GM23338 (cell line): ENCODE results near the gene RNU7-1. TPM values are rescaled to one million over a fixed set of nuclear protein-coding genes. Genes with fewer than 3 reads are reported as not detected.
A peak's percentile ranks its signal among the peaks of the same experiment; 100 is the strongest.

Experiments used
- ATAC-seq: fragments of 200-7000 bp; cut with Tn5 transposase; 3 replicates; pipeline ENCODE4 v1.9.1; 2020
- DNase-seq: peaks from one replicate; pipeline ENCODE4 v3.0.0-alpha.2; 2015; ENCODE audit warnings: low spot score
- H2AFZ ChIP-seq: fragments of 200-600 bp; sonication (generic); 2 replicates; pipeline ENCODE4 v1.8.0; 2016; ENCODE audit warnings: antibody characterized with exemption, mild to moderate bottlenecking, moderate library complexity
- H3F3A ChIP-seq: fragments of 200-600 bp; sonication (generic); replicated peaks from 2 replicates; pipeline ENCODE4 v1.8.0; 2017; ENCODE audit warnings: antibody characterized with exemption, mixed run types, low read depth
- H3K27ac ChIP-seq: fragments of 200-600 bp; sonication (generic); 2 replicates; pipeline ENCODE4 v1.6.1; 2016; ENCODE audit warnings: low read depth
- H3K27me3 ChIP-seq: fragments of 200-600 bp; sonication (generic); 2 replicates; pipeline ENCODE4 v1.8.0; 2016; ENCODE audit warnings: mild to moderate bottlenecking, mixed run types, moderate library complexity; ENCODE audit not compliant: insufficient read depth
- H3K36me3 ChIP-seq: fragments of 200-600 bp; sonication (generic); 2 replicates; pipeline ENCODE4 v1.8.0; 2016; ENCODE audit warnings: mild to moderate bottlenecking; ENCODE audit not compliant: insufficient read depth
- H3K4me1 ChIP-seq: fragments of 200-600 bp; sonication (generic); 2 replicates; pipeline ENCODE4 v1.8.0; 2016; ENCODE audit warnings: mild to moderate bottlenecking, moderate library complexity; ENCODE audit not compliant: insufficient read depth
- H3K4me2 ChIP-seq: fragments of 200-600 bp; sonication (generic); 2 replicates; pipeline ENCODE4 v1.7.1; 2017; ENCODE audit warnings: mixed run types
- H3K4me3 ChIP-seq: fragments of 200-600 bp; sonication (generic); 2 replicates; pipeline ENCODE4 v1.6.1; 2016; ENCODE audit warnings: mixed run types
- H3K79me2 ChIP-seq: fragments of 200-600 bp; sonication (generic); replicated peaks from 2 replicates; pipeline ENCODE4 v1.8.0; 2017; ENCODE audit warnings: mild to moderate bottlenecking; ENCODE audit not compliant: insufficient read depth
- H3K9me2 ChIP-seq: fragments of 200-600 bp; sonication (generic); 2 replicates; pipeline ENCODE4 v1.8.0; 2017; ENCODE audit not compliant: insufficient read depth
- H4K20me1 ChIP-seq: fragments of 200-600 bp; sonication (generic); replicated peaks from 2 replicates; pipeline ENCODE4 v1.8.0; 2017; ENCODE audit warnings: mild to moderate bottlenecking; ENCODE audit not compliant: insufficient read depth
- H3K27ac Mint-ChIP-seq: 2 replicates; pipeline ENCODE4 v1.8.0; 2020; ENCODE audit warnings: inconsistent platforms, mild to moderate bottlenecking, moderate library complexity, mixed read lengths
- H3K27me3 Mint-ChIP-seq: 3 replicates; pipeline ENCODE4 v1.8.0; 2022; ENCODE audit warnings: low read depth, mild to moderate bottlenecking, moderate library complexity, mixed read lengths, inconsistent platforms; ENCODE audit not compliant: insufficient read depth, poor library complexity
- H3K36me3 Mint-ChIP-seq: 3 replicates; pipeline ENCODE4 v1.8.0; 2021; ENCODE audit warnings: low read depth, mild to moderate bottlenecking, inconsistent platforms, moderate library complexity, mixed read lengths
- H3K4me1 Mint-ChIP-seq: 3 replicates; pipeline ENCODE4 v1.8.0; 2020; ENCODE audit warnings: mild to moderate bottlenecking, inconsistent platforms, mixed read lengths
- H3K4me3 Mint-ChIP-seq: 3 replicates; pipeline ENCODE4 v1.8.0; 2021; ENCODE audit warnings: moderate library complexity, mild to moderate bottlenecking, inconsistent platforms, mixed read lengths
- H3K9me3 Mint-ChIP-seq: 3 replicates; pipeline ENCODE4 v1.8.0; 2020; ENCODE audit warnings: moderate library complexity, mild to moderate bottlenecking, inconsistent platforms, mixed read lengths
- EZH2 ChIP-seq: fragments of 200-600 bp; sonication (generic); IDR thresholded peaks from one replicate; pipeline ENCODE4 v1.8.0; 2017; ENCODE audit warnings: antibody characterized with exemption, mild to moderate bottlenecking, low read depth; ENCODE audit not compliant: unreplicated experiment
- EZH2phosphoT487 ChIP-seq: fragments of 200-600 bp; sonication (generic); IDR thresholded peaks from one replicate; pipeline ENCODE4 v1.8.1; 2018; ENCODE audit warnings: antibody characterized with exemption; ENCODE audit not compliant: unreplicated experiment
- JUNB ChIP-seq: IDR thresholded peaks from one replicate; pipeline ENCODE4 v1.6.1; 2016; ENCODE audit warnings: antibody characterized with exemption; ENCODE audit not compliant: unreplicated experiment
- NANOG ChIP-seq: IDR thresholded peaks from 2 replicates; pipeline ENCODE4 v1.6.1; 2016; ENCODE audit warnings: antibody characterized with exemption, borderline replicate concordance
- STAT1 ChIP-seq: IDR thresholded peaks from one replicate; pipeline ENCODE4 v1.6.1; 2016; ENCODE audit warnings: antibody characterized with exemption; ENCODE audit not compliant: unreplicated experiment
- ZNF114 ChIP-seq: fragments of 250-450 bp; sonication (Bioruptor Pico); IDR thresholded peaks from 2 replicates; pipeline ENCODE4 v1.5.0; 2020; ENCODE audit warnings: mild to moderate bottlenecking, moderate library complexity
- polyA plus RNA-seq: library from polyadenylated mRNA; unstranded; fragments of >200 nt; fragmentation: Nextera tagmentation; extraction: Ambion mirVana; gene quantifications from 2 replicates; pipeline ENCODE4 v1.2.1, GENCODE V29; 2016
- total RNA-seq: library from RNA; depleted of rRNA; stranded (reverse); fragments of >200 nt; shearing (Covaris generic); gene quantifications from 2 replicates; pipeline ENCODE4 v1.2.3, GENCODE V29; 2014
- TF ChIP-seq, protein P1 (sequence below), 2 experiments: fragments of 200-600 bp in 1 of 2; sonication (generic) in 1 of 2; conservative IDR thresholded peaks; 2 replicates each; pipeline versions ENCODE4 v1.5.1 to v1.6.1; 2016 to 2017; ENCODE audit warnings: antibody characterized with exemption in 2 of 2, low read depth in 2 of 2, mild to moderate bottlenecking in 2 of 2, moderate library complexity in 1 of 2
- TF ChIP-seq, protein P2 (sequence below): fragments of 250-450 bp; sonication (Bioruptor Pico); IDR thresholded peaks from 2 replicates; pipeline ENCODE4 v1.5.0; 2020; ENCODE audit warnings: mild to moderate bottlenecking, moderate library complexity
- TF ChIP-seq, protein P3 (sequence below): IDR thresholded peaks from one replicate; pipeline ENCODE4 v1.6.1; 2018; ENCODE audit warnings: antibody characterized with exemption; ENCODE audit not compliant: unreplicated experiment
- TF ChIP-seq, protein P4 (sequence below): IDR thresholded peaks from 2 replicates; pipeline ENCODE4 v1.6.1; 2016; ENCODE audit warnings: antibody characterized with exemption

Gene RNU7-1
- total and polyA plus RNA-seq, 2 experiments from 2014 or later = not detected

DNA sequence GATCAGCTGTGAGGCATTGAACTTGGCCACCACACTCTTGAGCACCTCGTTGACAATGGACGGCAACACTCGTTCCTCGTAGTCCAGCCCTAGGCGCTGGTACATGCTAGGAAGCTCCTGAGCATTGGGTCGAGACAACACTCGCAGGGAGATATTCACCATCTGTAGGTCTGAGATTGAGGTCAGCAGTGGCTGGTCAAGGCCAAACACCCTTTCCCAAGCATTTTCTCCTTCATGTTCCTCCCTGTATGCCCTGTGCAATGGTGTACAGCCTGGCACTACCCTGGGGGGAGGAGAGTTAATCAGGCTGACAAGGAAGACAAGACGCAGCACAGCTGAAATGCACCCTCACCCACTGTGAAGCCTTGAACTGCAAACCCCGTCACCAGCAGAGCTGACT is 24.8 kb downstream of the RNU7-1 start:
- Histone ChIP-seq H3K4me1 (peaks cover 34% of the 10 kb centered on the region), H3K4me3 (peak overlapping the region; percentile 73; the same call in 1 of the 2 replicates), H3F3A (peaks cover 55% of the 10 kb centered on the region), H3K4me2 (no peak overlapping the region), H3K79me2 (peaks cover 68% of the 10 kb centered on the region), H3K27ac (peak overlapping the region; percentile 92; the same call in 1 of the 2 replicates), H3K36me3 (peaks cover 31% of the 10 kb centered on the region), H2AFZ (no peak overlapping the region), H3K27me3 (no peaks in the 10 kb centered on the region), H3K9me2 (no peaks in the 10 kb centered on the region), H4K20me1 (peaks cover 10% of the 10 kb centered on the region; the same call in 1 of the 2 replicates)
- H3K4me1 Mint-ChIP-seq = peaks cover 47% of the 10 kb centered on the region
- TF ChIP-seq JUNB (no peak), EZH2phosphoT487 (no peak), STAT1 (no peak), EZH2 (no peak), NANOG (no peak), ZNF114 (CRISPR knock-in tag) (no peak)
- TF ChIP-seq, protein P1, sequence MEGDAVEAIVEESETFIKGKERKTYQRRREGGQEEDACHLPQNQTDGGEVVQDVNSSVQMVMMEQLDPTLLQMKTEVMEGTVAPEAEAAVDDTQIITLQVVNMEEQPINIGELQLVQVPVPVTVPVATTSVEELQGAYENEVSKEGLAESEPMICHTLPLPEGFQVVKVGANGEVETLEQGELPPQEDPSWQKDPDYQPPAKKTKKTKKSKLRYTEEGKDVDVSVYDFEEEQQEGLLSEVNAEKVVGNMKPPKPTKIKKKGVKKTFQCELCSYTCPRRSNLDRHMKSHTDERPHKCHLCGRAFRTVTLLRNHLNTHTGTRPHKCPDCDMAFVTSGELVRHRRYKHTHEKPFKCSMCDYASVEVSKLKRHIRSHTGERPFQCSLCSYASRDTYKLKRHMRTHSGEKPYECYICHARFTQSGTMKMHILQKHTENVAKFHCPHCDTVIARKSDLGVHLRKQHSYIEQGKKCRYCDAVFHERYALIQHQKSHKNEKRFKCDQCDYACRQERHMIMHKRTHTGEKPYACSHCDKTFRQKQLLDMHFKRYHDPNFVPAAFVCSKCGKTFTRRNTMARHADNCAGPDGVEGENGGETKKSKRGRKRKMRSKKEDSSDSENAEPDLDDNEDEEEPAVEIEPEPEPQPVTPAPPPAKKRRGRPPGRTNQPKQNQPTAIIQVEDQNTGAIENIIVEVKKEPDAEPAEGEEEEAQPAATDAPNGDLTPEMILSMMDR (conservative IDR thresholded peaks at IDR 0.05; ENCODE audit: low read depth in 2 of 2) = no peak
- TF ChIP-seq, protein P2, sequence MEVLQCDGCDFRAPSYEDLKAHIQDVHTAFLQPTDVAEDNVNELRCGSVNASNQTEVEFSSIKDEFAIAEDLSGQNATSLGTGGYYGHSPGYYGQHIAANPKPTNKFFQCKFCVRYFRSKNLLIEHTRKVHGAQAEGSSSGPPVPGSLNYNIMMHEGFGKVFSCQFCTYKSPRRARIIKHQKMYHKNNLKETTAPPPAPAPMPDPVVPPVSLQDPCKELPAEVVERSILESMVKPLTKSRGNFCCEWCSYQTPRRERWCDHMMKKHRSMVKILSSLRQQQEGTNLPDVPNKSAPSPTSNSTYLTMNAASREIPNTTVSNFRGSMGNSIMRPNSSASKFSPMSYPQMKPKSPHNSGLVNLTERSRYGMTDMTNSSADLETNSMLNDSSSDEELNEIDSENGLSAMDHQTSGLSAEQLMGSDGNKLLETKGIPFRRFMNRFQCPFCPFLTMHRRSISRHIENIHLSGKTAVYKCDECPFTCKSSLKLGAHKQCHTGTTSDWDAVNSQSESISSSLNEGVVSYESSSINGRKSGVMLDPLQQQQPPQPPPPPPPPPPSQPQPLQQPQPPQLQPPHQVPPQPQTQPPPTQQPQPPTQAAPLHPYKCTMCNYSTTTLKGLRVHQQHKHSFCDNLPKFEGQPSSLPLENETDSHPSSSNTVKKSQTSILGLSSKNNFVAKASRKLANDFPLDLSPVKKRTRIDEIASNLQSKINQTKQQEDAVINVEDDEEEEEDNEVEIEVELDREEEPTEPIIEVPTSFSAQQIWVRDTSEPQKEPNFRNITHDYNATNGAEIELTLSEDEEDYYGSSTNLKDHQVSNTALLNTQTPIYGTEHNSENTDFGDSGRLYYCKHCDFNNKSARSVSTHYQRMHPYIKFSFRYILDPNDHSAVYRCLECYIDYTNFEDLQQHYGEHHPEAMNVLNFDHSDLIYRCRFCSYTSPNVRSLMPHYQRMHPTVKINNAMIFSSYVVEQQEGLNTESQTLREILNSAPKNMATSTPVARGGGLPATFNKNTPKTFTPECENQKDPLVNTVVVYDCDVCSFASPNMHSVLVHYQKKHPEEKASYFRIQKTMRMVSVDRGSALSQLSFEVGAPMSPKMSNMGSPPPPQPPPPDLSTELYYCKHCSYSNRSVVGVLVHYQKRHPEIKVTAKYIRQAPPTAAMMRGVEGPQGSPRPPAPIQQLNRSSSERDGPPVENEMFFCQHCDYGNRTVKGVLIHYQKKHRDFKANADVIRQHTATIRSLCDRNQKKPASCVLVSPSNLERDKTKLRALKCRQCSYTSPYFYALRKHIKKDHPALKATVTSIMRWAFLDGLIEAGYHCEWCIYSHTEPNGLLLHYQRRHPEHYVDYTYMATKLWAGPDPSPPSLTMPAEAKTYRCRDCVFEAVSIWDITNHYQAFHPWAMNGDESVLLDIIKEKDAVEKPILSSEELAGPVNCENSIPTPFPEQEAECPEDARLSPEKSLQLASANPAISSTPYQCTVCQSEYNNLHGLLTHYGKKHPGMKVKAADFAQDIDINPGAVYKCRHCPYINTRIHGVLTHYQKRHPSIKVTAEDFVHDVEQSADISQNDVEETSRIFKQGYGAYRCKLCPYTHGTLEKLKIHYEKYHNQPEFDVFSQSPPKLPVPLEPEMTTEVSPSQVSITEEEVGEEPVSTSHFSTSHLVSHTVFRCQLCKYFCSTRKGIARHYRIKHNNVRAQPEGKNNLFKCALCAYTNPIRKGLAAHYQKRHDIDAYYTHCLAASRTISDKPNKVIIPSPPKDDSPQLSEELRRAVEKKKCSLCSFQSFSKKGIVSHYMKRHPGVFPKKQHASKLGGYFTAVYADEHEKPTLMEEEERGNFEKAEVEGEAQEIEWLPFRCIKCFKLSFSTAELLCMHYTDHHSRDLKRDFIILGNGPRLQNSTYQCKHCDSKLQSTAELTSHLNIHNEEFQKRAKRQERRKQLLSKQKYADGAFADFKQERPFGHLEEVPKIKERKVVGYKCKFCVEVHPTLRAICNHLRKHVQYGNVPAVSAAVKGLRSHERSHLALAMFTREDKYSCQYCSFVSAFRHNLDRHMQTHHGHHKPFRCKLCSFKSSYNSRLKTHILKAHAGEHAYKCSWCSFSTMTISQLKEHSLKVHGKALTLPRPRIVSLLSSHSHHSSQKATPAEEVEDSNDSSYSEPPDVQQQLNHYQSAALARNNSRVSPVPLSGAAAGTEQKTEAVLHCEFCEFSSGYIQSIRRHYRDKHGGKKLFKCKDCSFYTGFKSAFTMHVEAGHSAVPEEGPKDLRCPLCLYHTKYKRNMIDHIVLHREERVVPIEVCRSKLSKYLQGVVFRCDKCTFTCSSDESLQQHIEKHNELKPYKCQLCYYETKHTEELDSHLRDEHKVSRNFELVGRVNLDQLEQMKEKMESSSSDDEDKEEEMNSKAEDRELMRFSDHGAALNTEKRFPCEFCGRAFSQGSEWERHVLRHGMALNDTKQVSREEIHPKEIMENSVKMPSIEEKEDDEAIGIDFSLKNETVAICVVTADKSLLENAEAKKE (CRISPR knock-in tag) = no peak
- TF ChIP-seq, protein P3, sequence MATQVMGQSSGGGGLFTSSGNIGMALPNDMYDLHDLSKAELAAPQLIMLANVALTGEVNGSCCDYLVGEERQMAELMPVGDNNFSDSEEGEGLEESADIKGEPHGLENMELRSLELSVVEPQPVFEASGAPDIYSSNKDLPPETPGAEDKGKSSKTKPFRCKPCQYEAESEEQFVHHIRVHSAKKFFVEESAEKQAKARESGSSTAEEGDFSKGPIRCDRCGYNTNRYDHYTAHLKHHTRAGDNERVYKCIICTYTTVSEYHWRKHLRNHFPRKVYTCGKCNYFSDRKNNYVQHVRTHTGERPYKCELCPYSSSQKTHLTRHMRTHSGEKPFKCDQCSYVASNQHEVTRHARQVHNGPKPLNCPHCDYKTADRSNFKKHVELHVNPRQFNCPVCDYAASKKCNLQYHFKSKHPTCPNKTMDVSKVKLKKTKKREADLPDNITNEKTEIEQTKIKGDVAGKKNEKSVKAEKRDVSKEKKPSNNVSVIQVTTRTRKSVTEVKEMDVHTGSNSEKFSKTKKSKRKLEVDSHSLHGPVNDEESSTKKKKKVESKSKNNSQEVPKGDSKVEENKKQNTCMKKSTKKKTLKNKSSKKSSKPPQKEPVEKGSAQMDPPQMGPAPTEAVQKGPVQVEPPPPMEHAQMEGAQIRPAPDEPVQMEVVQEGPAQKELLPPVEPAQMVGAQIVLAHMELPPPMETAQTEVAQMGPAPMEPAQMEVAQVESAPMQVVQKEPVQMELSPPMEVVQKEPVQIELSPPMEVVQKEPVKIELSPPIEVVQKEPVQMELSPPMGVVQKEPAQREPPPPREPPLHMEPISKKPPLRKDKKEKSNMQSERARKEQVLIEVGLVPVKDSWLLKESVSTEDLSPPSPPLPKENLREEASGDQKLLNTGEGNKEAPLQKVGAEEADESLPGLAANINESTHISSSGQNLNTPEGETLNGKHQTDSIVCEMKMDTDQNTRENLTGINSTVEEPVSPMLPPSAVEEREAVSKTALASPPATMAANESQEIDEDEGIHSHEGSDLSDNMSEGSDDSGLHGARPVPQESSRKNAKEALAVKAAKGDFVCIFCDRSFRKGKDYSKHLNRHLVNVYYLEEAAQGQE = no peak
- TF ChIP-seq, protein P4, sequence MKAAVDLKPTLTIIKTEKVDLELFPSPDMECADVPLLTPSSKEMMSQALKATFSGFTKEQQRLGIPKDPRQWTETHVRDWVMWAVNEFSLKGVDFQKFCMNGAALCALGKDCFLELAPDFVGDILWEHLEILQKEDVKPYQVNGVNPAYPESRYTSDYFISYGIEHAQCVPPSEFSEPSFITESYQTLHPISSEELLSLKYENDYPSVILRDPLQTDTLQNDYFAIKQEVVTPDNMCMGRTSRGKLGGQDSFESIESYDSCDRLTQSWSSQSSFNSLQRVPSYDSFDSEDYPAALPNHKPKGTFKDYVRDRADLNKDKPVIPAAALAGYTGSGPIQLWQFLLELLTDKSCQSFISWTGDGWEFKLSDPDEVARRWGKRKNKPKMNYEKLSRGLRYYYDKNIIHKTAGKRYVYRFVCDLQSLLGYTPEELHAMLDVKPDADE = no peak
- H3K27me3 Mint-ChIP-seq = peaks cover 21% of the 10 kb centered on the region
- DNase-seq (no peak), ATAC-seq (no peak)
- peaks cover 79% of the 10 kb centered on the region for H3K36me3 Mint-ChIP-seq
- H3K9me3 Mint-ChIP-seq = peaks cover 2% of the 10 kb centered on the region; the same call in 1 of the 3 replicates
- peak overlapping the region; percentile 100 for H3K4me3 Mint-ChIP-seq
- H3K27ac Mint-ChIP-seq = peak overlapping the region; percentile 99
